Tibial nerve (tissue), 4 donors: ENCODE measurements around the gene C2orf81. TPM values are rescaled to one million over a fixed set of nuclear protein-coding genes. Genes with fewer than 3 reads are reported as not detected.

ENCODE experiments used
- DNase-seq, 2 donors: peaks; one replicate each; pipeline ENCODE4 v3.0.0-alpha.2; 2019; ENCODE audit warnings: low spot score in 2 of 2
- H3K27ac ChIP-seq, 4 donors: fragments of 200-600 bp; sonication (generic) in 3 of 4; one replicate each; pipeline ENCODE4 v1.5.1; 2017 to 2019; ENCODE audit warnings: mild to moderate bottlenecking in 1 of 4
- H3K27me3 ChIP-seq, 2 donors: fragments of 200-600 bp; sonication (generic) in 1 of 2; one replicate each; pipeline versions ENCODE4 v1.5.1 to v1.6.0; 2017 to 2019
- H3K36me3 ChIP-seq, 3 donors: fragments of 200-600 bp; sonication (generic); one replicate each; pipeline ENCODE4 v1.5.1; 2018 to 2019
- H3K4me1 ChIP-seq, 4 donors: fragments of 200-600 bp; sonication (generic) in 3 of 4; one replicate each; pipeline ENCODE4 v1.5.1; 2017 to 2019
- H3K4me3 ChIP-seq, 4 donors: fragments of 200-600 bp; sonication (generic) in 3 of 4; one replicate each; pipeline ENCODE4 v1.5.1; 2017 to 2019; ENCODE audit warnings: mild to moderate bottlenecking in 1 of 4, moderate library complexity in 1 of 4
- H3K9me3 ChIP-seq, 4 donors: fragments of 200-600 bp; sonication (generic) in 3 of 4; one replicate each; pipeline ENCODE4 v1.5.1; 2017 to 2019
- CTCF ChIP-seq, 5 experiments: fragments of 200-600 bp in 3 of 5; fragments of 450-650 bp in 2 of 5; sonication (generic) in 3 of 5; IDR thresholded peaks; one replicate each; pipeline ENCODE4 v1.5.1; 2016 to 2019; ENCODE audit warnings: antibody characterized with exemption in 5 of 5, mild to moderate bottlenecking in 3 of 5, moderate library complexity in 2 of 5
- EP300 ChIP-seq, 2 donors: sonication (generic); formaldehyde crosslinking; IDR thresholded peaks; one replicate each; pipeline ENCODE4 v1.6.1; 2017; ENCODE audit warnings: antibody characterized with exemption in 2 of 2, mild to moderate bottlenecking in 1 of 2
- POLR2A ChIP-seq, 2 donors: fragments of 450-650 bp; IDR thresholded peaks; one replicate each; pipeline ENCODE4 v1.6.1; 2017; ENCODE audit warnings: antibody characterized with exemption in 2 of 2, mild to moderate bottlenecking in 2 of 2, moderate library complexity in 2 of 2
- whole genome bisulfite sequencing, 2 donors: methylation state at CpG; one replicate each; pipeline ENCODE4 v1.1.5; 2018; 5-methylcytosine and 5-hydroxymethylcytosine counted together
- total RNA-seq, 4 donors: library from RNA; depleted of rRNA; stranded (reverse); fragments of >200 nt; gene quantifications; one replicate each; pipeline ENCODE4 v1.1.0, GENCODE V29; 2016

The C2orf81 gene
- total RNA-seq, 4 donors from 2014 or later, result 4.5 to 14.4 (median 5.3) TPM

- Histone ChIP-seq H3K4me1 (peaks cover 0 to 7% (median 2%) of the 10 kb centered on the region in 4 donors), H3K36me3 (no peaks in the 10 kb centered on the region), H3K27me3 (no peaks in the 10 kb centered on the region), H3K27ac (no peak overlapping the region), H3K9me3 (no peaks in the 10 kb centered on the region), H3K4me3 (no peak overlapping the region)
- no peak for TF ChIP-seq CTCF (IDR thresholded peaks at IDR 0.05)
- TF ChIP-seq POLR2A (IDR thresholded peaks at IDR 0.05), result no peak
- TF ChIP-seq EP300 (IDR thresholded peaks at IDR 0.05), result no peak
- WGBS, 2 donors, result 96 to 98% methylated on average over 2 of the region's 2 CpGs
- no peak for DNase-seq
These were observed 25.3 kb downstream of the C2orf81 start for GRCh38 chr2:74396149-74396548.

- no peak for DNase-seq
- Histone ChIP-seq H3K4me1 (peaks cover 0 to 32% (median 25%) of the 10 kb centered on the region in 4 donors), H3K36me3 (no peaks in the 10 kb centered on the region), H3K27me3 (no peaks in the 10 kb centered on the region), H3K27ac (no peak overlapping the region), H3K9me3 (no peaks in the 10 kb centered on the region), H3K4me3 (no peak overlapping the region)
- no peak for TF ChIP-seq POLR2A (IDR thresholded peaks at IDR 0.05)
- no peak for TF ChIP-seq CTCF (IDR thresholded peaks at IDR 0.05)
- TF ChIP-seq EP300 (IDR thresholded peaks at IDR 0.05), result no peak
- 93 to 94% methylated on average over 1 of the region's 1 CpG for WGBS, 2 donors
These were observed 27.9 kb downstream of the C2orf81 start for GRCh38 chr2:74393525-74393924.

- H3K4me3 ChIP-seq, result peak overlapping the region in 1 of 4 donors; percentile 76
- TF ChIP-seq POLR2A (IDR thresholded peaks at IDR 0.05) (no peak), EP300 (IDR thresholded peaks at IDR 0.05) (no peak), CTCF (IDR thresholded peaks at IDR 0.05) (no peak)
- WGBS, 2 donors, result 76 to 78% methylated on average over 13 of the region's 13 CpGs
- H3K9me3 ChIP-seq, result no peaks in the 10 kb centered on the region
- no peaks in the 10 kb centered on the region for H3K36me3 ChIP-seq
- H3K4me1 ChIP-seq, result peaks cover 0 to 43% (median 28%) of the 10 kb centered on the region in 4 donors
- peak overlapping the region in 1 of 4 donors; percentile 94 for H3K27ac ChIP-seq
- H3K27me3 ChIP-seq, result no peaks in the 10 kb centered on the region
- DNase-seq, result no peak
These were observed 29.0 kb downstream of the C2orf81 start for GRCh38 chr2:74392449-74392743.

- TF ChIP-seq CTCF (IDR thresholded peaks at IDR 0.05) (peak; percentile 90 to 98 (median 97)), EP300 (IDR thresholded peaks at IDR 0.05) (peak in 1 of 2 donors; percentile 86), POLR2A (IDR thresholded peaks at IDR 0.05) (peak in 1 of 2 donors; percentile 45)
- DNase-seq, result peak; percentile 81 to 89
- Histone ChIP-seq H3K4me3 (peak overlapping the region; percentile 75 to 99 (median 84)), H3K27me3 (no peaks in the 10 kb centered on the region), H3K4me1 (peaks cover 0 to 49% (median 29%) of the 10 kb centered on the region in 4 donors), H3K36me3 (no peaks in the 10 kb centered on the region), H3K9me3 (no peaks in the 10 kb centered on the region), H3K27ac (peak overlapping the region; percentile 91 to 96 (median 94))
- 2 to 3% methylated on average over 25 to 30 of the region's 62 CpGs for WGBS, 2 donors
These were observed 29.6 kb downstream of the C2orf81 start for GRCh38 chr2:74391580-74392448.

GRCh38 chr2:74391209-74391579 lies 30.2 kb downstream of the C2orf81 start:
- Histone ChIP-seq H3K4me3 (peak overlapping the region; percentile 75 to 99 (median 84)), H3K36me3 (no peaks in the 10 kb centered on the region), H3K9me3 (no peaks in the 10 kb centered on the region), H3K27me3 (no peaks in the 10 kb centered on the region), H3K27ac (peak overlapping the region; percentile 91 to 96 (median 94)), H3K4me1 (peaks cover 0 to 55% (median 29%) of the 10 kb centered on the region in 4 donors)
- WGBS, 2 donors, result 0 to 1% methylated on average over 7 to 11 of the region's 11 CpGs
- DNase-seq, result no peak
- TF ChIP-seq POLR2A (IDR thresholded peaks at IDR 0.05) (peak in 1 of 2 donors; percentile 7), CTCF (IDR thresholded peaks at IDR 0.05) (no peak)
